RWPE2 (cell line): Measurements from ENCODE around the gene COQ8B.
"Not testable (repeated sequence)": the region's sequence is repeated elsewhere in the genome, so short reads cannot be mapped to it uniquely, and the experiment has no call there.

Source experiments
- ATAC-seq: fragments of 200-7000 bp; cut with Tn5 transposase; 3 replicates; pipeline ENCODE4 v1.9.1; 2021; ENCODE audit warnings: low read depth
- DNase-seq: peaks from one replicate; pipeline ENCODE4 v3.0.0-alpha.2; 2020; ENCODE audit warnings: low spot score
- H3K27ac ChIP-seq: fragments of 450-650 bp; 2 replicates; pipeline ENCODE4 v1.5.1; 2017; ENCODE audit warnings: mild to moderate bottlenecking; ENCODE audit not compliant: poor library complexity, severe bottlenecking
- H3K27me3 ChIP-seq: fragments of 250-450 bp; sonication (Bioruptor Pico); 2 replicates; pipeline ENCODE4 v1.5.1; 2021; ENCODE audit warnings: mild to moderate bottlenecking, moderate library complexity; ENCODE audit not compliant: insufficient read depth, poor library complexity, severe bottlenecking
- H3K36me3 ChIP-seq: fragments of 250-450 bp; sonication (Bioruptor Pico); 2 replicates; pipeline ENCODE4 v1.5.1; 2020; ENCODE audit warnings: low read depth, mild to moderate bottlenecking, moderate library complexity
- H3K4me1 ChIP-seq: fragments of 250-450 bp; sonication (Bioruptor Pico); 2 replicates; pipeline ENCODE4 v1.5.1; 2021; ENCODE audit warnings: mild to moderate bottlenecking, moderate library complexity; ENCODE audit not compliant: insufficient read depth, poor library complexity, severe bottlenecking
- H3K4me3 ChIP-seq: fragments of 250-450 bp; sonication (Bioruptor Pico); 2 replicates; pipeline ENCODE4 v1.5.1; 2021; ENCODE audit warnings: mild to moderate bottlenecking, moderate library complexity; ENCODE audit not compliant: severe bottlenecking
- H3K9me3 ChIP-seq: fragments of 250-450 bp; sonication (Bioruptor Pico); 2 replicates; pipeline ENCODE4 v1.5.1; 2021; ENCODE audit warnings: mild to moderate bottlenecking, moderate library complexity; ENCODE audit not compliant: severe bottlenecking
- CTCF ChIP-seq: fragments of 450-650 bp; IDR thresholded peaks from one replicate; pipeline ENCODE4 v1.5.1; 2017; ENCODE audit warnings: mild to moderate bottlenecking, moderate library complexity; ENCODE audit not compliant: poor library complexity, severe bottlenecking

COQ8B gene

GRCh38 chr19:40733149-40733548, 16.5 kb upstream of the COQ8B start:
- DNase-seq (no peak), ATAC-seq (no peak)
- H3K27me3 ChIP-seq: no peaks in the 10 kb centered on the region
- no peaks in the 10 kb centered on the region for H3K9me3 ChIP-seq
- no peak for TF ChIP-seq CTCF
- H3K4me3 ChIP-seq: no peak overlapping the region
- no peak overlapping the region for H3K27ac ChIP-seq
- H3K36me3 ChIP-seq: peaks cover 87% of the 10 kb centered on the region
- H3K4me1 ChIP-seq: no peaks in the 10 kb centered on the region

- not testable (repeated sequence) for DNase-seq, H3K27me3 ChIP-seq, H3K9me3 ChIP-seq, H3K4me1 ChIP-seq, ATAC-seq, H3K4me3 ChIP-seq, H3K27ac ChIP-seq
- H3K36me3 ChIP-seq: peaks cover 92% of the 10 kb centered on the region
Measured at GRCh38 chr19:40732304-40732703, 15.6 kb upstream of the COQ8B start.

GRCh38 chr19:40730065-40730464, 13.4 kb upstream of the COQ8B start:
- not testable (repeated sequence) for H3K27me3 ChIP-seq, H3K4me1 ChIP-seq, DNase-seq, H3K27ac ChIP-seq, H3K9me3 ChIP-seq, ATAC-seq, H3K4me3 ChIP-seq
- peaks cover 95% of the 10 kb centered on the region for H3K36me3 ChIP-seq

- DNase-seq (no peak), ATAC-seq (no peak)
- H3K27me3 ChIP-seq: no peaks in the 10 kb centered on the region
- TF ChIP-seq CTCF: no peak
- no peak overlapping the region for H3K27ac ChIP-seq
- H3K4me3 ChIP-seq: no peak overlapping the region
- H3K9me3 ChIP-seq: no peaks in the 10 kb centered on the region
- peaks cover 100% of the 10 kb centered on the region for H3K36me3 ChIP-seq
- H3K4me1 ChIP-seq: peaks cover 14% of the 10 kb centered on the region
Measured at GRCh38 chr19:40726279-40726678, 9.6 kb upstream of the COQ8B start.

GRCh38 chr19:40724855-40725254, 8.2 kb upstream of the COQ8B start:
- peaks cover 97% of the 10 kb centered on the region for H3K36me3 ChIP-seq
- ATAC-seq (no peak), DNase-seq (no peak)
- H3K9me3 ChIP-seq: no peaks in the 10 kb centered on the region
- H3K27ac ChIP-seq: no peak overlapping the region
- no peak overlapping the region for H3K4me3 ChIP-seq
- peaks cover 25% of the 10 kb centered on the region for H3K4me1 ChIP-seq
- no peaks in the 10 kb centered on the region for H3K27me3 ChIP-seq
- no peak for TF ChIP-seq CTCF

GRCh38 chr19:40724315-40724714, 7.6 kb upstream of the COQ8B start:
- H3K27ac ChIP-seq: no peak overlapping the region
- peaks cover 97% of the 10 kb centered on the region for H3K36me3 ChIP-seq
- DNase-seq (no peak), ATAC-seq (no peak)
- no peak for TF ChIP-seq CTCF
- no peak overlapping the region for H3K4me3 ChIP-seq
- H3K27me3 ChIP-seq: no peaks in the 10 kb centered on the region
- H3K9me3 ChIP-seq: no peaks in the 10 kb centered on the region
- peaks cover 30% of the 10 kb centered on the region for H3K4me1 ChIP-seq
